Measurements from ENCODE around the gene DNAAF8. TPM values are rescaled to one million over a fixed set of nuclear protein-coding genes. Genes with fewer than 3 reads are reported as not detected.

The DNAAF8 gene
- total RNA-seq, 2 donors from 2014 or later = not detected

- H3K4me1 Mint-ChIP-seq = no peaks in the 10 kb centered on the region
- H3K27me3 Mint-ChIP-seq = no peaks in the 10 kb centered on the region
- no peak overlapping the region for H3K4me3 Mint-ChIP-seq
- H3K27ac Mint-ChIP-seq = no peak overlapping the region
- no peak for ATAC-seq (replicated peaks)
- H3K36me3 Mint-ChIP-seq (ENCODE audit: low read depth) = no peaks in the 10 kb centered on the region
- no peaks in the 10 kb centered on the region for H3K9me3 Mint-ChIP-seq
Measured at GRCh38 chr16:4787068-4787467, 52.7 kb downstream of the DNAAF8 start.

GRCh38 chr16:4787627-4788482 is 53.5 kb downstream of the DNAAF8 start, which contains the start of gene SEPTIN12:
Gene SEPTIN12, minus strand, starts transcription at chr16:4788345. Its CDS starts 700 bp downstream, at chr16:4787645.
- H3K4me3 Mint-ChIP-seq = no peak within 1 kb of the TSS
- no peaks in the 10 kb centered on the region for H3K4me1 Mint-ChIP-seq
- no peak for ATAC-seq (replicated peaks)
- no peaks in the 10 kb centered on the region for H3K27me3 Mint-ChIP-seq
- no peaks in the 10 kb centered on the region for H3K9me3 Mint-ChIP-seq
- H3K27ac Mint-ChIP-seq = no peak within 1 kb of the TSS
- H3K36me3 Mint-ChIP-seq (ENCODE audit: low read depth) = no peaks in the 10 kb centered on the region

DNA sequence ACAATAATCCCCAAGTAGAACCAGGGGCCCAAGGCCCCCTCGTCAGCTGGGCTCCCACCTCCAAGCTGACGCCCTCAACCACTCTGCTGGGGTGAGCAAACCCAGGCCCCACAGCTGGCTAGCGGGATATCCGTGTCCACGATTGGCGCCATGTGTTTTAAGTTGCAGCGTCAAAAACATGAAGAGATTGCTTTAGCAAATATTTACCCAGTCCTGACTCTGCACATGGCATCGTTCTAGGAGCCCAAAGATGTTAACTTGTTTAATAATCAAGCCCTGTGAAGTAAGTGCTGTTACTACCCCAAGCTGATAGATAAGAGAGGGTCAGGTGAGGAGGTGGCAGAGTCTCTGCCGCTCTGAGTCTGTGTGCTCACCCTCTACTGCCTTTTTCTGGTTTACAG is 54.2 kb downstream of the DNAAF8 start:
- H3K4me1 Mint-ChIP-seq = no peaks in the 10 kb centered on the region
- H3K4me3 Mint-ChIP-seq = no peak overlapping the region
- no peak overlapping the region for H3K27ac Mint-ChIP-seq
- no peak for ATAC-seq (replicated peaks)
- H3K27me3 Mint-ChIP-seq = no peaks in the 10 kb centered on the region
- H3K36me3 Mint-ChIP-seq (ENCODE audit: low read depth) = no peaks in the 10 kb centered on the region
- no peaks in the 10 kb centered on the region for H3K9me3 Mint-ChIP-seq

DNA sequence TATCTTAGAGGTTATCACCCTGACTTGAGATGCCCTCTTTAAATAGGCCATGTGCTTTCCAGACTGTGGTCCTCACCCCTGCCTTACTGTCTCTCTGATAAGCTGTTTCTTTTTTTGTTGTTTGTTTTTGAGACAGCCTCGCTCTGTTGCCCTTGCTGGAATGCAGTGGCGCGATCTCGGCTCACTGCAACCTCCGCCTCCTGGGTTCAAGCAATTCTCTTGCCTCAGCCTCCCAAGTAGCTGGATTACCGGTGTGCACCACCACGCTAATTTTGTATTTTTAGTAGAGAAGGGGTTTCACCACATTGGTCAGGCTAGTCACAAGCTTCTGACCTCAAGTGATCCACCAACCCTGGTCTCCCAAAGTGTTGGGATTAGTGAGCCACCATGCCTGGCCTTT is 54.6 kb downstream of the DNAAF8 start:
- Mint-ChIP-seq H3K36me3 (ENCODE audit: low read depth) (no peaks in the 10 kb centered on the region), H3K9me3 (no peaks in the 10 kb centered on the region), H3K27me3 (no peaks in the 10 kb centered on the region), H3K27ac (no peak overlapping the region), H3K4me3 (no peak overlapping the region), H3K4me1 (no peaks in the 10 kb centered on the region)
- no peak for ATAC-seq (replicated peaks)

- Mint-ChIP-seq H3K36me3 (ENCODE audit: low read depth) (no peaks in the 10 kb centered on the region), H3K27ac (no peak overlapping the region), H3K4me1 (no peaks in the 10 kb centered on the region), H3K4me3 (no peak overlapping the region), H3K9me3 (no peaks in the 10 kb centered on the region), H3K27me3 (no peaks in the 10 kb centered on the region)
- no peak for ATAC-seq (replicated peaks)
Measured at GRCh38 chr16:4790261-4790660, 55.9 kb downstream of the DNAAF8 start.

- peak; percentile 83 for ATAC-seq (replicated peaks)
- Mint-ChIP-seq H3K36me3 (ENCODE audit: low read depth) (no peaks in the 10 kb centered on the region), H3K27me3 (no peaks in the 10 kb centered on the region), H3K9me3 (no peaks in the 10 kb centered on the region), H3K27ac (no peak overlapping the region), H3K4me1 (no peaks in the 10 kb centered on the region), H3K4me3 (no peak overlapping the region)
Measured at GRCh38 chr16:4790871-4791270, 56.5 kb downstream of the DNAAF8 start.

DNA sequence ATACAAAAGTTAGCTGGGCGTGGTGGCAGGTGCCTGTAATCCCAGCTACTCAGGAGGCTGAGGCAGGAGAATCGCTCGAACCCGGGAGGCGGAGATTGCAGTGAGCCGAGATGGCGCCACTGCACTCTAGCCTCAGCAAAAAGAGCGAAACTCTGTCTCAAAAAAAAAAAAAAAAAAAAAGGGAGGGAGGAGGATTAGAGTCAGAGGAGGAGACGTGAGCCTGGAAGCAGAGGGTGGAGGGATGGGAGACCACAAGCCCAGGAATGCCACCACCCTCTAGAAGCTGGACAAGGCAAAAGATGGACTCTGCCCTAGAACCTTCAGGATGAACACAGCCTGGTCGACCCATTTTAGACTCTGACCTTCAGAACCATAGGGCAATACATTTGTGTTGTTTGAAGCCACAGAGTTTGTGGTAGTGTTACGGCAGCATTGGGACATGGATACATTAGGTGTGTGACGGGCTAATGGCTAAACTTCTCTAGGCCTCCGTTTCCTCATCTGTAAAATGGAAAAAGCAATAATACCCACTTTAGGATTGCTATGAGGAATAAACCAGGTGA is 58.7 kb downstream of the DNAAF8 start:
- Mint-ChIP-seq H3K27me3 (no peaks in the 10 kb centered on the region), H3K4me1 (no peaks in the 10 kb centered on the region), H3K36me3 (ENCODE audit: low read depth) (no peaks in the 10 kb centered on the region), H3K4me3 (no peak overlapping the region), H3K9me3 (no peaks in the 10 kb centered on the region), H3K27ac (no peak overlapping the region)
- no peak for ATAC-seq (replicated peaks)

DNA sequence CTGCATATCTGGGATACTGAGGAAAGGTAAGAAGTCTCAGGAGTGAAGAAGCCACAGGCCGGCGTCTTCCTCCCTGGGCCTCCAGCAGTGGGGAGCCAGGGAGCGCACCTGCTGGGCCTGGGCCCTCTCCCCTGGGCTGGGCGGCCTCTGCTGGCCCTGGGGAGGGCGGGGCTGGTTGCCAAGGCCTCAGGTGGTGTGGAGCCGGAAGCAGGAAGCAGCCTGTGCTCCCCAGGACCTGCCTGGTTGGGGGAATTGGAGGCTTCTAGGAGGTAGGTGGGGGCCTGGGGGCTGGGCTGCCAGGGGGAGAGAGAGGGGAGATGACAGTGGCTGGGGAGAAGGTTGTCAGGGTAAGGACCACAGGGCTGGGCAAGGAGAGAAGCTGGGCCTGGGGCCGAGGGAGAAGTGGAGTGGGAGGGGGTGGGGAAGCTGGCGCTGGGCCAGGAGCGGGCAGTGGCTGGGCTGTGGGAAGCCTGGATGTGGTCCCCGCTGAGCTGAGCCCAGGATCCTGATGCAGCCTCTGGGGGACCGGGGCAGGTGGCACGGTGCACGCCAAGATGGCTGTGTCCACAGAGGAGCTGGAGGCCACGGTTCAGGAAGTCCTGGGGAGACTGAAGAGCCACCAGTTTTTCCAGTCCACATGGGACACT is 61.0 kb downstream of the DNAAF8 start, which contains the start of gene SMIM22:
SMIM22 (plus strand) TSS at position 189 of the 647 bp plus-strand sequence; CDS start at position 555, 366 bp downstream.
- no peaks in the 10 kb centered on the region for H3K27me3 Mint-ChIP-seq

DNA sequence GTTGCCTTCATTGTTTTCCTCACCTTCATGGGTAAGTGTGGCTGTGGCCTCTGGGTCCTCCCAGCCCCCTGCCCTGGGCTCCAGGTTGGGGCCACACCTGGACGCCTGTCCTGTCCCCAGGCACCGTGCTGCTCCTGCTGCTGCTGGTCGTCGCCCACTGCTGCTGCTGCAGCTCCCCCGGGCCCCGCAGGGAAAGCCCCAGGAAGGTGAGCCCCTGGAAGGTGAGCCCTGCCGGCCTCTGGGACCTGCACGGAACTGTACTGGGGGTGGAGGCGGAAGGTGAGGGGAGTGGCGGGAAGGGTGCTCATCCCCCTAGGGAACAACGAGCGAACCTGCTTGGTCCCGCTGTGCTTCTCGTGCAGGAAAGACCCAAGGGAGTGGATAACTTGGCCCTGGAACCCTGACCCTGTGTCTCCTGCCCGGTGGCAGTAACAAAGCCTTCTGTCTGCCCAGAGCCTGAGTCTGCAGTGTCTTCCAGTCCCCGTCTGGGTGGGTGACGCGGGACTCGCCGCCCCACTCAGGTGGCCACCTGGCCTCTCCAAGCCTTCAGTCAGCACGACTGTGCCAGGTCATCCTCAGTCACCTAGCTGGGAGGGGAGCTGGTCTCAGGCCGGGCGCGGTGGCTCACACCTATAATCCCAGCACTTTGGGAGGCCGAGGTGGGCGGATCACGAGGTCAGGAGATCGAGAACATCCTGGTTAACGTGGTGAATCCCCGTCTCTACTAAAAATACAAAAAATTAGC is 61.7 kb downstream of the DNAAF8 start:
- Mint-ChIP-seq H3K4me1 (no peaks in the 10 kb centered on the region), H3K27ac (no peak overlapping the region), H3K9me3 (no peaks in the 10 kb centered on the region), H3K27me3 (no peaks in the 10 kb centered on the region), H3K4me3 (no peak overlapping the region), H3K36me3 (ENCODE audit: low read depth) (no peaks in the 10 kb centered on the region)
- ATAC-seq (replicated peaks) = no peak

More for the DNA sequence above, 61.0 kb downstream of the DNAAF8 start, which contains the start of gene SMIM22:
- no peak within 1 kb of the TSS for H3K27ac Mint-ChIP-seq
- no peaks in the 10 kb centered on the region for H3K9me3 Mint-ChIP-seq
- H3K36me3 Mint-ChIP-seq (ENCODE audit: low read depth) = no peaks in the 10 kb centered on the region
- no peaks in the 10 kb centered on the region for H3K4me1 Mint-ChIP-seq
- no peak within 1 kb of the TSS for H3K4me3 Mint-ChIP-seq
- no peak for ATAC-seq (replicated peaks)

DNA sequence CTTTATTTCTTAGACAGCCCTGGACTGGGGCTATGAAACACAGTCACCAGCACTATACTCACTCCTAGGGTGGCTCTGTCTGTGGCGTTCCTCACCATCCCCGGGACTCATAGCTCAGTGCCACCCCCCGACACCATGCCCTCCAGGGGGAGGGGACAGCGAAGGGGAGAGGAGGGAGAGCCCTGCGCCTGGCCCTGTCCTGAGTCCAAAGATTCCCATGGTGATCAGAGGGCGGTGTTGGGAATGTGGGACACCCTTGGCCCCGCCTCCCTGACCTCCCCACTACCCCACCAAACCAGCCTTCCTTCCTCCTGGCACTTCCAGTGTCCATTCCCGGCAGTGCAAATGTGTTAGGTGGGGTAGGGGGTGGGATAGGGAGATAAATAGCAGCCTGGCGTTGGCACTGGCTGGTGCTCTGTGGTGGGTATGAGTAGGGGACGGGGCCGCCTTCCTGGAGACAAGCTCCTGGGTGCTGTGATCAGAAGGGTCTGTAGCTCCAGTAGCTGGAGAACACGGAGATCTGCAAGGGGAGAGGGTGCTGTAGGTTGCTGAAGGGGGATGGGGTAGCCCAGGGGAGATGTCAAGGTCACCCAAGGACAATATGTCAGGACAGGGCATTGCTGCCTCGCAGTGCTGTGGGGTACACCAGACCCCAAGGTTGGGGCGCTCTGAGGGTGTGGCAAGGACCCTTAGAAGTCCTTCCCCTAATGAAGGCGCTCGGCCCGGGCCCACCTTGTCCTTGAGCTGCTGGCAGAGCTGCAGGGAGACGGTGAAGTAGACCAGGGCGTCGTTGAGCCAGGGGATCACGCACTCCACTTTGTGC is 62.9 kb downstream of the DNAAF8 start:
- H3K36me3 Mint-ChIP-seq (ENCODE audit: low read depth) = no peaks in the 10 kb centered on the region
- no peaks in the 10 kb centered on the region for H3K27me3 Mint-ChIP-seq
- H3K9me3 Mint-ChIP-seq = no peaks in the 10 kb centered on the region
- no peaks in the 10 kb centered on the region for H3K4me1 Mint-ChIP-seq
- H3K4me3 Mint-ChIP-seq = no peak overlapping the region
- no peak overlapping the region for H3K27ac Mint-ChIP-seq
- ATAC-seq (replicated peaks) = no peak

DNA sequence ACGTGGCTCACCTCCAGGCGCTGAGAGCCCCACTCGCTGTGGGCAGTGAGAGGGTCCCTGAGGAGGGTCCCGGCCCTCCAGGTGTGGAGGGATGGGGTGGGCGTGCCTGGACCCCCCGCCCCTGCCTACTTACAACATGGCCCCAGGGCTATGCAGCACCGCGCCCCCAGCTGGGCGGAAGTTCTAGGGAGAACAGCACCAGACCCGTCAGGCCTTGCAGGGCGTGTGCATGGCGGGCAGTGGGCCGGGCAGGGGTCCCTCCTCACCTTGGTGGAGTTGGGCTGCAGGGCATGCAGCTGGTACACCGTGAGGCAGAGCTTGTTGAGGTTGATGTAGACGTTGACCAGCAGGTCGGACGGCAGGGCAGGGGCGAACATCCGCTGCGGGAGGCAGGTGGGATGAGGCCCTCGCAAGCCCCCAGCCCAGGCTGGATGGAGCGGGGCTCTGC is 63.5 kb downstream of the DNAAF8 start:
- Mint-ChIP-seq H3K27ac (no peak overlapping the region), H3K27me3 (no peaks in the 10 kb centered on the region), H3K9me3 (no peaks in the 10 kb centered on the region), H3K36me3 (ENCODE audit: low read depth) (no peaks in the 10 kb centered on the region), H3K4me1 (no peaks in the 10 kb centered on the region), H3K4me3 (no peak overlapping the region)
- ATAC-seq (replicated peaks) = no peak

- ATAC-seq (replicated peaks) = no peak
- Mint-ChIP-seq H3K27ac (no peak overlapping the region), H3K9me3 (no peaks in the 10 kb centered on the region), H3K4me1 (no peaks in the 10 kb centered on the region), H3K36me3 (ENCODE audit: low read depth) (no peaks in the 10 kb centered on the region), H3K4me3 (no peak overlapping the region), H3K27me3 (no peaks in the 10 kb centered on the region)
Measured at GRCh38 chr16:4798456-4798855, 64.1 kb downstream of the DNAAF8 start.

Measured in activated T-helper 17 cell treated with anti-CD3 and anti-CD28 coated beads, Interleukin-2, amount 50 U/mL, for 72 hours (primary cell).